HG02870 (cell line): ENCODE results near the gene HECA.
"Not testable (repeated sequence)": the region's sequence is repeated elsewhere in the genome, so short reads cannot be mapped to it uniquely, and the experiment has no call there.

Experiments
- ATAC-seq: cut with Tn5 transposase; IDR thresholded peaks from one replicate; pipeline ENCODE4 v1.9.1; 2021; ENCODE audit warnings: mild to moderate bottlenecking, moderate library complexity; ENCODE audit not compliant: unreplicated experiment

HECA gene

DNA sequence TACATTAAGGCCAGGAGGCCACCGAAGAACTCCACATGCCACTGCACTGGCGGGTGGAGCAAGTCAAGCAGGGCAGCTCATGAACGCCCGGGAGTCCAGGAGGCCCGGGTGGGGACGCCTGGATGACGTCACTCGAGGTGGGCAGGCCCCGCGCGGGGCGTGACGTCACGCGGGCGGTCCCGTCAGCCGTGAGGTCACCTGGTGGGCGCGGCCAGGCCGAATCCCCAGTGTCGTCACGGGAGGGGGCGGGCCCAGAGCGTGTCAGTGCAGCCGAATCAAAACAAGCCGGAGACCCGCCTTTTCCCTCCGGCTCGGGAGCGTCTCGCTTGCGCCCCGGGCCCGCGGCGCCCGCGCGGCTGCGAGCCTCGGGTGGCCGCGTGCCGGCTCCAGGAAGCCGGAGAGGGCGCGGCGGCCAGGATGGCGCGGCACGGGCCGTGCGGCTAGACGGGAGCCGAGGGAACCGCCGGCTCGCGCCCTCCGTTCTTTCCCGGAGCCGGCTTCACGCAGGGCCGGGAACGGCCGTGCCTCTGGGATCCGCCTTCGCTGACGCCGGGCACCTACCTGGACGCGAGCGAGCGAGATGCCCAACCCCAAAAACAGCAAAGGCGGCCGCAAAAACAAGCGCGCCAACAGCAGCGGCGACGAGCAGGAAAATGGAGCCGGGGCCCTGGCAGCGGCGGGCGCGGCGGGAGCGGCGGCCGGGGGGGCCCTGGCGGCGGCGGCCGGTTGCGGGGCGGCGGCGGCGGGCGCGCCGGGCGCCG lies at the start of gene HECA:
Gene HECA, plus strand, starts transcription at position 264 of the 761 bp plus-strand sequence. Its CDS starts 317 bp downstream, at position 581.
- ATAC-seq: peak; percentile 84

DNA sequence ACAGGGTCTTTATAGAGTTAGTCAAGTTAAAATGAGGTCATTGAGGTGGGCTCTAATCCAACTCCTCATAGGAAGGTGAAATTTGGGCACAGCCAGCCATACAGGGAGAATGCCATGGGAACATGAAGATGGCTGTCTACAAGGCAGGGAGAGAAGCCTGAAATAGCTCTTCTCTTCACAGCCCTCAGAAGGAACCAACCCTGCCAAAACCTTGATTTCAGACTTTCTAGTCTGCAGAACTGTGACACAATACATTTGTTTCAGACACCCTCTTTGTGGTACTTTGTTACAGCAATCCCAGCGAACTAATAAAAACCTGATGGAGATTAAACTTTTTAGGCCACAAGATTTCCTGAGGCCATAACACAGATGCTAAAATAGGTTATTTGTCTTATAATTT lies 43.1 kb upstream of the HECA start:
- no peak for ATAC-seq

GRCh38 chr6:139099984-139100383 lies 34.9 kb upstream of the HECA start:
- peak; percentile 99 for ATAC-seq

- ATAC-seq: no peak
Measured at GRCh38 chr6:139107051-139107450, 27.8 kb upstream of the HECA start.

DNA sequence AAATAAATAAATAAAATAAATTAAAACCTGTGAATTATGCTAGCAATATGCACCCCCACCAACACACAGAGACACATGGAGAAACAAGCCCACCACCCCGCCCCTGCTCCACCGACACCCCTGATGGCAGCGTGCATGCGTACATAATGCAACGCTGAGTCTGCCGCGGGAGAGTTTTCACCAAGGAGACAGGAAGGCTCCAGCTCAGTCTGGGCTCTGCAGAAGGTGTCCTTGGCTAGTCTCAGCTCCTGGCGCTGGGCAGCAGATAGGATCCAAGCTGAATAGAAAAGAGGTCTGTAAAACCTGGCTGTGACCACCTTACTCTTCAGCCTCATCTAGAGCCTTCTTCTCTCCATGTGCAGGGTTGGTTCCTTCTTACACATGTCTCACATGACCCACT lies 26.5 kb upstream of the HECA start:
- ATAC-seq: no peak

DNA sequence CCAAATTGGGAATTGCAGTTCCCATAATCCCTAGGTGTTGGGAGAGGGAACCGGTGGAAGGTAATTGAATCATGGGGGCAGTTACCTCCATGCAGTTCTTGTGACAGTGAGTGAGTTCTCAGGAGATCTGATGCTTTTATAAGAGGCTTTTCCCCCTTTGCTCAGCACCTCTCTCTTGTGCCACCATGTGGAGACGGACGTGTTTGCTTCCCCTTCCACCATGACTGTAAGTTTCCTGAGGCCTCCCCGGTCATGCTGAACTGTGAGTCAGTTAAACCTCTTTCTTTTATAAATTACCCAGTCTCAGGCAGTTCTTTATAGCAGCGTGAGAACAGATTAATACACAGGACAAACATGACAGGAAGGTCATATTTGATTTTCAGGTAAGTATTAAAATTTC lies 25.3 kb upstream of the HECA start:
- ATAC-seq: no peak

DNA sequence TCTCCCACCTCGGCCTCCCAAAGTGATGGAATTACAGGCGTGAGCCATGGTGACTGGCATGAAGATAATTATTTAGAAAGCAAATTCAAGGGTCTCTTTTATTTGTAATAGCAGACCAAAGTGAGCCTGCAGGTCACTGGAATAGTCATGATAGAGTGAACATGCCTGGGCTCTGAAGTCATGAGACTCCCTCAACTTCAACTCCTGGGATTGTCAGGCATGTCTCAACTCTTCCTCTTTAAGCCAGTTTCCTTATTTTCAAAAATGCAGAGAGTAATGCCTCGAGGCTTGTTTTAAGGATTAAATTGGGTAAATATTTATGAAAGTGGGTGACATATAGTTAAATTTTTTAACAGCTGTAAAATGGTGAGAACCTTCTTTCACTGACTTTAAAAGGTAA lies 22.7 kb upstream of the HECA start:
- ATAC-seq: no peak

GRCh38 chr6:139112561-139112960 lies 22.3 kb upstream of the HECA start:
- ATAC-seq: no peak

DNA sequence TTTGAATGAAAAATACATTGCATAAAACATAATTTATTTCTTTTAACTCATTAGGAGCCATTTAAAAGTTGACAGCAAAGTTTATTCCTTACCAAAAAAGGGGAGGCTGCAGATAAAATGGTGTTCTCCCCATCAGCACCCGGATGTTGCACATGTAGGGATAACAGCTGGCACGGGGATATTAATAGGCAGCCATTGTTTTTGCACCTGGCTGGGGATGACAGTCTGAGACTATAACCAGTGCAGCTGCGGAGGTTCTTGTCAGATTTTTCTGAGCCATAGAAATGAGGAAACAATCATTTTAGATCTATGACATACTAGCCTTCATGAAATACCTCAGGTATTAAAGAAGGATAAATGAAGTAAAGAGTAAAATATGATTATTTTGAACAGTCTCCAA lies 20.1 kb upstream of the HECA start:
- no peak for ATAC-seq

- no peak for ATAC-seq
Measured at GRCh38 chr6:139115989-139116758, 18.7 kb upstream of the HECA start.

DNA sequence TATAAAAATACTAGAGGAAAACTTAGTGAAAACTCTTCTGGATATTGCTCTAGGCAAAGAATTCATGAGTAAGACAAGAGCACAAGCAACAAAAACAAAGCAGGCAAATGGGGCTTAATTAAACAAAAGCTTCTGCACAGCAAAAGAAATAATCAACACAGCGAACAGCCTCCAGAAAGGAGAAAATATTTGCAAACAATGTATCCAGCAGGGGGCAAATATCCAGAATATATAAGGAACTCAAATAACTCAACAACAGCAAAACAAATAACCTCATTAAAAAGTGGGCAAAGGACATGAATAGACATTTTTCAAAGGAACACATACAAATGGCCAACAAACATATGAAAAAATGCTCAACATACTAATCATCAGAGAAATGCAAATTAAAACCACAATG lies 17.1 kb upstream of the HECA start:
- no peak for ATAC-seq

DNA sequence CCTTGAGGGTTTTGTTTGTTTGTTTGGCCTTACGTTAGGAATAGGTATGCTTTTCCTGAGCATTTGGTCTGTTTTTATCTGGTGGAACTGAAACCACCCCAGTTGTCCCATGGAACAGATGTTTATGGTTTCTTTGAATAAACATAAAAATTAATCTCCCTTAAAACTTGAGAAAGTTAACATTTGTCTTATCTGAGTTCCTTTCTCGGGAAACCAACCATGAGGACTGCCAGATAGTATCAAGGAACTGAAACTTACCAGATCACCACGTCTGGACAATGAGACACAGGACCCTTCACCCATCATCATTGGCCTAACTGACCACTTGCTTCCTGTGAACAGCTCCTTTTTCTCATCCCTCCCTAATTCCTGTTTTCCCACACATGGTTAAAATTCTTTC lies 15.3 kb upstream of the HECA start:
- ATAC-seq: no peak

DNA sequence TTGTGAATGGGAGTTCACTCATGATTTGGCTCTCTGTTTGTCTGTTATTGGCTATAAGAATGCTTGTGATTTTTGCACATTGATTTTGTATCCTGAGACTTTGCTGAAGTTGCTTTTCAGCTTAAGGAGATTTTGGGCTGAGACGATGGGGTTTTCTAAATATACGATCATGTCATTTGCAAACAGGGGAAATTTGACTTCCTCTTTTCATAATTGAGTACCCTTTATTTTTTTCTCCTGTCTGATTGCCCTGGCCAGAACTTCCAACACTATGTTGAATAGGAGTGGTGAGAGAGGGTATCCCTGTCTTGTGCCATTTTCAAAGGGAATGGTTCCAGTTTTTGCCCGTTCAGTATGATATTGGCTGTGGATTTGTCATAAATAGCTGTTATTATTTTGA lies 12.1 kb upstream of the HECA start:
- not testable (repeated sequence) for ATAC-seq

DNA sequence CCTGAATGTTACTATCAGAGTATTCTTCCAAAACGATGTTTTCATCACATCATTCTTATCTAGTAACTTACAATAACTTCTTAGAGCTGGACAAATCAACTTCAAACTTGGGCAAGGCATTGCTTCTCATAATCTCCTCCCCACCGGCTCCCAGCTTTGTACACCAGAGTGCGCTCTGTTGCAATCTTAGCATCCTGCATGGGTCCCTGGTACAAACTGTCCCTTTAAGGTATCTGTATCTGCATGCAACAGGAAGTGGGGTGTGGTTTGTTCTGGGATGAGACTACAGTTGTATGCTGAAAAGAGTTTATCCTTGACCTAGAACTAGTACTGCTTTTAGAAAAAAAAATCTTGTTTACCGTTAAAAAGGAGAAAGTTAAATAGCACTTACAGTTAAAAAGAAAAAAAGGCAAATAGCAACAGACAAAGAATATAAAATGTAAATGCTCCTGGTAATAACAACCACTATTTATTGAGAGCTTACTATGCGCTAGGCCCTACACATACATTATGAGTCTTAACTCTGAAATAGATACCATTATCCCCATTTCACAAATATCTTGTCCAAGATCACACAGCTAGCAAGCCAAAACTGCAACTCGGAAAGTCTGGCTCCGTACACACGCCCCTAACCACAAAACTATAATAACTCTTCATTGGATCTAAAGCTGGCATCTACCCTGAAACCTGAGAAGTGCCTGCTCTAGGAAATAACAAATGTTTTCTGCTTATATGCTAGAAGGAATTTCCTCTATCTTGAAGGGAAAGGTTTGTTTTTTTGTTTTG lies 9.8 kb upstream of the HECA start:
- ATAC-seq: peak; percentile 100

- ATAC-seq: no peak
Measured at GRCh38 chr6:139126255-139126654, 8.6 kb upstream of the HECA start.

DNA sequence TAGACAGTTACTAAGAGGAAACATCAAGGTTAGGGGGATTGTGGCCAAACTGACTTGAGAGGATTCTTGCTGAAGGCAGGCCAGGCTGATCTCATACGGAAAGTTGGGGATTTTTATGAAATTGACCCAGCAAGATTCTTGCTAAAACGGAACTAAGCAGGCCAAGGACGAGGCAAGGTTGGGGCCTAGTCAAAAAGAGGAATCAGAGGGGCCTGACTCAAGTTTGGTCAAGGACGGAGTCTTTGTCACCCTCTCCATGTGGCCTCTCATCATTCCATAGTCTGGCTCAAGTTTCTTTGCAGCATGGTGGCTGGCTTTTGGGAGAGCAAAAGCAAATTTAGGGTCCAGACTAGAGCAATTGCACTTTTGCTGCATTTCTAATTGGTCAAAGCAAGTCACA lies 7.9 kb upstream of the HECA start:
- ATAC-seq: no peak

DNA sequence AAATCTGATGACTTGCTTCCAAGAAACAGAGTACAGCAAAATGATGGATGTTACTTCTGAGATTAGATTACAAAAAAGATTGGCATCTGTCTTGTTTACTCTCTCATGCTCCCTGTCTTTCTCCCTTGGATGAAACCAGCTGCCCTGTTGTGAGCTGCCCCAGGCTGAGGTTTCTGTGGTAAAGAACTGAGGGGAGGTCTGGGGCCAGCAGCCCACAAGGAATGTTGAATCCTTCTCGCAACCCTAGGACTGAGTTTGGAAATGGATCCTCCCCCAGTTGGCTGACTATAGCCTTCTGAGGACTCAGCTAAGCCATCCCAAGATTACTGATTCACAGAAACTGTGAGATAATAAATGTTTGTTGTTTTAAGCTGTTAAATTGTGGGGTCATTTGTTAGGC lies 5.6 kb upstream of the HECA start:
- no peak for ATAC-seq

DNA sequence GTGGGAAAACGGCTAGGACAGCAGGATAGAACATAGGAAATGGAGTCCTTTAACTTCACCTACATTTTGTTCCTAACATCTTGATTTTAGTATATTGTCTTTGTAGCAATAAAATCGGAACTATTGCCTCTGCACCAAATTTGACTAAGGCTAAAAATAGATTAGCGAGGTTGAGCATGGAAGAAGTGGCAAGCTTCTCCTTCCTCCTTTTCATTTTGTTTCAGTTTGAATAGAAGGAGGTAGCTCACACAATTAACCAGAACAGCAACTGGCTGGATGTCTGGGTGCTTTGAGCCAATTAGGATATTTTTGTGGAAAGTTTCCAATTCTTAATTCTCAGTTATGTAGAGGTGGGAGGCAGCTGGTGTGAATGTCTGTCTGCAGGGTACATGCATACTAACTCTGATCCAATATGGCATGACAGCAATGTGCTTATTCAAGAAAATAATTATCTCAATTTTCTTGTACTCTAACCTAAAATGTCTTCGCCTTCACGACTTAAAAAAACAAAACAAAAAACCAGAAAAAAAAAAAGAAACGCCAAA lies 3.1 kb upstream of the HECA start:
- no peak for ATAC-seq

GRCh38 chr6:139133262-139134063 lies 1.4 kb upstream of the HECA start:
- no peak for ATAC-seq

DNA sequence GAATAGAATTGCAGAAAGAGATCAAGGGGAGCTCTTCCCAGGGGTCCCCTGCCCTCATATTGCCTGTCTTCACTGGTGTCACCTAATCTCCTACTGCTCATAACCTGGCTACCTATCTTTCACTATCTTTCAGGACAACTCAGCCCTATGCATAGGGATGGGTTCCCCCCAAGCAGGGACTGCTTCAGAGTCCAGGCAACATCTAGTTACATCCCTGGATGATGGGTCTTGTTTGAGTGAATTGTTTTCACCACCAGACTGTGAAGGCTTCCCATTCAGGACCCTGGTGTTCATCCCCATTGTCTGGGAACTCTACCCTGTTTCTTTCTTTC lies 850 bp upstream of the HECA start:
- ATAC-seq: no peak
